RWPE2 (cell line): Measurements from ENCODE around the gene XRCC1.
"Not testable (repeated sequence)": the region's sequence is repeated elsewhere in the genome, so short reads cannot be mapped to it uniquely, and the experiment has no call there.

Source experiments
- ATAC-seq: fragments of 200-7000 bp; cut with Tn5 transposase; 3 replicates; pipeline ENCODE4 v1.9.1; 2021; ENCODE audit warnings: low read depth
- DNase-seq: peaks from one replicate; pipeline ENCODE4 v3.0.0-alpha.2; 2020; ENCODE audit warnings: low spot score
- H3K27ac ChIP-seq: fragments of 450-650 bp; 2 replicates; pipeline ENCODE4 v1.5.1; 2017; ENCODE audit warnings: mild to moderate bottlenecking; ENCODE audit not compliant: poor library complexity, severe bottlenecking
- H3K27me3 ChIP-seq: fragments of 250-450 bp; sonication (Bioruptor Pico); 2 replicates; pipeline ENCODE4 v1.5.1; 2021; ENCODE audit warnings: mild to moderate bottlenecking, moderate library complexity; ENCODE audit not compliant: insufficient read depth, poor library complexity, severe bottlenecking
- H3K36me3 ChIP-seq: fragments of 250-450 bp; sonication (Bioruptor Pico); 2 replicates; pipeline ENCODE4 v1.5.1; 2020; ENCODE audit warnings: low read depth, mild to moderate bottlenecking, moderate library complexity
- H3K4me1 ChIP-seq: fragments of 250-450 bp; sonication (Bioruptor Pico); 2 replicates; pipeline ENCODE4 v1.5.1; 2021; ENCODE audit warnings: mild to moderate bottlenecking, moderate library complexity; ENCODE audit not compliant: insufficient read depth, poor library complexity, severe bottlenecking
- H3K4me3 ChIP-seq: fragments of 250-450 bp; sonication (Bioruptor Pico); 2 replicates; pipeline ENCODE4 v1.5.1; 2021; ENCODE audit warnings: mild to moderate bottlenecking, moderate library complexity; ENCODE audit not compliant: severe bottlenecking
- H3K9me3 ChIP-seq: fragments of 250-450 bp; sonication (Bioruptor Pico); 2 replicates; pipeline ENCODE4 v1.5.1; 2021; ENCODE audit warnings: mild to moderate bottlenecking, moderate library complexity; ENCODE audit not compliant: severe bottlenecking
- TF ChIP-seq, protein P1 (sequence below): fragments of 450-650 bp; IDR thresholded peaks from one replicate; pipeline ENCODE4 v1.5.1; 2017; ENCODE audit warnings: mild to moderate bottlenecking, moderate library complexity; ENCODE audit not compliant: poor library complexity, severe bottlenecking

Gene XRCC1

DNA sequence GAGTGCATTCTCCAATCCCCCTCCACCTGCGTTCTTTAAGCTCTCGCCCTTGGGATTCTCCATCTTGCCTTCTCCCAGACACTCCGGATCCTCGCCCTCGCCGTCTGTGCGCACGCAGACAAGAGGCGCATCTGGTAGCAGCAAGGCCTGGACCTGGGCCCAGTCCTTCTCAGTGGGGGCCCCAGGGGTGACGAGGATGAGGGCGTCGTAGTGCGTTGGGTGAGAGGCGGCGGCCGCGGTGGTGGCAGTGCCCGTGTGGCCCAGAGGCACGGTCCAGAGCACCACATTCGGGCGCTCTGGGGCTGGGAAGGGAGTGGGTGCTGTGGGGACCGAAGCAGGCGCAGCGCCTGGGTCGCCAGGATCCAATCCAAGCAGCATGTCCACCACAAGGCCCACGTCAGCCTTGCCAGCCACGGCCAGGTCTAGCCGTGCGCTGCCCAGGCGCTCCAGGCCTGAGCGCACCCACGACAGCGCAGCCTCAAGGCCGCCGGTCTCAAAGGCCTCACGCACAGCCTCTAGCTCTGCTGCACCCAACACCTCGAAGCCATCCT, 17.5 kb upstream of the XRCC1 start:
- ATAC-seq = no peak
- peaks cover 22% of the 10 kb centered on the region for H3K36me3 ChIP-seq
- TF ChIP-seq, protein P1, sequence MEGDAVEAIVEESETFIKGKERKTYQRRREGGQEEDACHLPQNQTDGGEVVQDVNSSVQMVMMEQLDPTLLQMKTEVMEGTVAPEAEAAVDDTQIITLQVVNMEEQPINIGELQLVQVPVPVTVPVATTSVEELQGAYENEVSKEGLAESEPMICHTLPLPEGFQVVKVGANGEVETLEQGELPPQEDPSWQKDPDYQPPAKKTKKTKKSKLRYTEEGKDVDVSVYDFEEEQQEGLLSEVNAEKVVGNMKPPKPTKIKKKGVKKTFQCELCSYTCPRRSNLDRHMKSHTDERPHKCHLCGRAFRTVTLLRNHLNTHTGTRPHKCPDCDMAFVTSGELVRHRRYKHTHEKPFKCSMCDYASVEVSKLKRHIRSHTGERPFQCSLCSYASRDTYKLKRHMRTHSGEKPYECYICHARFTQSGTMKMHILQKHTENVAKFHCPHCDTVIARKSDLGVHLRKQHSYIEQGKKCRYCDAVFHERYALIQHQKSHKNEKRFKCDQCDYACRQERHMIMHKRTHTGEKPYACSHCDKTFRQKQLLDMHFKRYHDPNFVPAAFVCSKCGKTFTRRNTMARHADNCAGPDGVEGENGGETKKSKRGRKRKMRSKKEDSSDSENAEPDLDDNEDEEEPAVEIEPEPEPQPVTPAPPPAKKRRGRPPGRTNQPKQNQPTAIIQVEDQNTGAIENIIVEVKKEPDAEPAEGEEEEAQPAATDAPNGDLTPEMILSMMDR = no peak

GRCh38 chr19:43591904-43592772, 16.8 kb upstream of the XRCC1 start:
- Histone ChIP-seq H3K4me3 (no peak overlapping the region), H3K27ac (no peak overlapping the region), H3K36me3 (peaks cover 22% of the 10 kb centered on the region), H3K4me1 (no peaks in the 10 kb centered on the region), H3K27me3 (no peaks in the 10 kb centered on the region), H3K9me3 (no peaks in the 10 kb centered on the region)
- ATAC-seq (no peak), DNase-seq (no peak)
- TF ChIP-seq, protein P1 = no peak

More for the DNA sequence above, 17.5 kb upstream of the XRCC1 start:
- Histone ChIP-seq H3K27ac (no peak overlapping the region), H3K9me3 (no peaks in the 10 kb centered on the region), H3K4me3 (no peak overlapping the region), H3K27me3 (no peaks in the 10 kb centered on the region), H3K4me1 (no peaks in the 10 kb centered on the region)
- DNase-seq = no peak

DNA sequence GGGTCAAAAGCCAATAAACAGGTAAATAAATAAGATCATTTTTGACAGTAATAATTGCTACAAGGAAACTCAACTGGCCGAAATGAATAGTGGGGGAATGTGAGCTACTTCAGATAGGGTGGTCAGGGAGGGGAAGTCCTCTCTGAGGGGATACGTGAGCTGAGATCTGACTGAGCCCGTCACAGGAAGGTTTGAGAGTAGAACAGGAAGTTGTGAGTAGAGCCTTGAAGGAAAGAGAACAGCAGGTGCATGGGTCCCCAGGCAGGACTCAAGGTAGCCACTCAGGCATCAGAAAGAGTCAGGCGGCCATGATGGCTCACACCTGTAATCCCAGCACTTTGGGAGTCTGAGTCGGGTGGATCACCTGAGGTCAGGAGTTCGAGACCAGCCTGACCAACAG, 14.4 kb upstream of the XRCC1 start:
- no peak overlapping the region for H3K27ac ChIP-seq
- H3K9me3 ChIP-seq = no peaks in the 10 kb centered on the region
- H3K4me1 ChIP-seq = no peaks in the 10 kb centered on the region
- no peak overlapping the region for H3K4me3 ChIP-seq
- DNase-seq = no peak
- TF ChIP-seq, protein P1 = no peak
- ATAC-seq = no peak
- no peaks in the 10 kb centered on the region for H3K27me3 ChIP-seq
- peaks cover 21% of the 10 kb centered on the region for H3K36me3 ChIP-seq

DNA sequence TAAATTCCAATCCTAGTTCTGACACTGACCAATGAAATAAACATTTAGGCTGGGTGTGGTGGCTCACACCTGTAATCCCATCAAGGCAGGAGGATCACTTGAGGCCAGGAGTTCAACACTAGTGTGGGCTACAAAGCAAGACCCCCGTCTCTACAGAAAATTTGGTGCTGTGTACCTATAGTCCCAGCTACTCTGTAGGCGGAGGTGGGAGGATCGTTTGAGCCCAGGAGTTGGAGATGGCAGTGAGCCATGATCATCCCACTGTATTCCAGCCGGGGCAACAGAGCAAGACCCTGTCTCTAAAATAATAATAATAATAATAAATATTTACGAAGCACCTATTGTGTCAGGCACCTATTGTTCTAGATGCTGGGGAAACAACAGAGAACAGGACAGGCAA, 13.9 kb upstream of the XRCC1 start:
- Histone ChIP-seq H3K4me1 (no peaks in the 10 kb centered on the region), H3K27ac (no peak overlapping the region), H3K9me3 (no peaks in the 10 kb centered on the region), H3K4me3 (no peak overlapping the region), H3K27me3 (no peaks in the 10 kb centered on the region), H3K36me3 (peaks cover 17% of the 10 kb centered on the region)
- DNase-seq (no peak), ATAC-seq (no peak)
- TF ChIP-seq, protein P1 = no peak

DNA sequence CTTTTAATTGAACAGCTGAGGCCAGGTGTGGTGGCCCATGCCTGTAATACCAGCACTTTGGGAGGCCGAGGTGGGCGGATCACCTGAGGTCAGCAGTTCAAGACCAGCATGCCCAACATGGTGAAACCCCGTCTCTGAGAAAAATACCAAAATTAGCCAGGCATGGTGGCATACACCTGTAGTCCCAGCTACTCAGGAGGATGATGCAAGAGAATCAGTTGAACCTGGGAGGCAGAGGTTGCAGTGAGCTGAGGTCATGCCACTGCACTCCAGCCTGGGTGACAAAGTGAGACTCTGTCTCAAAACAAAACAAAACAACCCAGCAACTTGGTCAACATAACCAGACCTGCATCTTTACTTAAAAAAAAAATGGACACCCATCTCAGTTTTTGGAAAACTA, 11.7 kb upstream of the XRCC1 start:
- not testable (repeated sequence) for DNase-seq, H3K4me3 ChIP-seq, H3K9me3 ChIP-seq, H3K27me3 ChIP-seq, ATAC-seq, H3K36me3 ChIP-seq, H3K27ac ChIP-seq, H3K4me1 ChIP-seq
